Effector CD4-positive, alpha-beta T cell (primary cell): ENCODE results near the gene MTHFD1.
"Not testable (repeated sequence)": the region's sequence is repeated elsewhere in the genome, so short reads cannot be mapped to it uniquely, and the experiment has no call there.

Source experiments
- DNase-seq: peaks from one replicate; pipeline ENCODE4 v3.0.0-alpha.2; 2020
- total RNA-seq: gene quantifications from one replicate; lab custom pipeline; 2026; lab: John Stamatoyannopoulos, UW

MTHFD1 gene
- 29.1 reads per million, percentile 55 among the genes with 10 or more reads in this experiment for total RNA-seq

GRCh38 chr14:64387782-64388532 lies at the start of gene MTHFD1:
Gene MTHFD1, plus strand, starts transcription at chr14:64388353. Its CDS starts 75 bp downstream, at chr14:64388428.
- peak; percentile 95 for DNase-seq

DNA sequence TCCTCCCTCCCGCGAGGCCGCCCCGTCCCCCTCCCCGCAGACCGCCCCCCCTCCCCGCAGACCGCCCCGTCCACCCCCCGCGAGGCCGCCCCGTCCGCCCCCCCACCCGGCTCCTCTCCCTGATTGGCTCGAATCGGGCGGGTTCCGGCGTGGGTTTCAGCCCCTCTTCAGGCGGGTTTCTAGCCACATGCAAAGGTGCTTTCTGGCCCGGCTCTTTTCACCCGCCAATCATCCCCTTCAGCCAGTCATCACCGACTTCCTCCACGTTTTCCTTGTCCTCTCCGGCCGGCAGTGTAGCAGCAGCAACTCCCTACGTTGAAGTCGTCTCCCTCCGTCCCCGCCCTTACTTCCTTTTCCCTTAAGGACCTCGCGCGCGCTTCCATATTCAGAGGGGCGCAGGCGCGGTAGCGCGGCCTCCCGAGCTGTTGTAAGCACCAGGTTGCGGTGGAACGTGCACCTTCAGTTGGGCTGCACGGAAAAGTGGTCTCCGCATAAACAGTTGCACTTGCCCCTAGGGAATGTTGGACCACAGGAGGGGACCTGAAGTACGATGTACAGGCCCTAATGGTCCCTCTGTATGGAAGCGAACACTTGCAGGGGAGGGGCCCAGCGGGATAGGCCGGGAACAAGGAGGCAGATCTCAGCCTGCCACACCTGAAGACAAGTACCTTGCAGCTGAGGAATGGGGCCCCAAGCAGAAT lies 49.4 kb upstream of the MTHFD1 start:
- peak; percentile 77 for DNase-seq

DNA sequence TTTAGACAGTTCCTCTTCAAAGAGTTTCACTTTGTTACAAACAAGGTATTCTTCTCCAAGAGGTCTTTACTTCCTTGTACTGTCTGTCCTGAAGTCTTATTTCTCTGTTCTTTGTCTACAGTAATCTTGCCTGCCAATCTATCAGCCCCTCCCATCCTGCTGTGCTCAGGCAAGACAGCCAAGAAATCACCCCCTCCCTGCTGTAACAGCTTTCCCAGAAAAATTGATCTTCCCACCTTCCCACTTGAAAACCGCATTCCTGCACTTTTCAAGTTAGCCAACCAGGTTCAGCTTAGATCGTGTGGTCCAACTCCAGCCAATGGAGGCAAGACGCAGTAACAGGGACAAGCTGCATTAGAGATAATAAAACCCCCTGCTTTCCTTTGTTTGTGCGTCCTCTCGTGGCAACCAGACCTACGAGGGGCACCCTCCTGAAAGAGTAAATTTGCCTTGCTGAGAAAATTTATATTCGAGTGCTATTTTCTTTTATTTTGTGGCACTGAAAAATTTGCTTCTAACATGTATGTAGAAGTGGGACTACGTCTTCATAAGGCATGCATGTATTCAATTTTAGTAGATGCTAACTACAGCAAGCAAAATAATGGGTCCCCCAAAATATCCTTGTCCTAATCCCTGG lies 47.5 kb upstream of the MTHFD1 start:
- no peak for DNase-seq

DNA sequence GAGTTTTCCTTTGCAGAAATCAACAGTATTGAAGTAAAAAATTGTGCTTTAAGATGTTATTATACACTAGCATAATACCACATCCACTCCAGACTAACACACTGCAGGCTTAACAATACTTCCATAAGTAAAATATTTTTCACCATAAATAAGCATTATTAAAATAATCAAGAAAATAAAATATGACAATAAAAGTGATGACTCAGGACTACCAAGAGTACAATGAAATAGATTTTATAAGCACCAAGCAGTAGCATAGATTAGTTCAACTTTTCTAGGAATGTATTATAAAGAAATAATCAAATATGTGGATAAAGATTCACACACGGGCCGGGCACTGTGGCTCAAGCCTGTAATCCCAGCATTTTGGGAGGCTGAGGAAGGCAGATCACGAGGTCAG lies 40.4 kb upstream of the MTHFD1 start:
- no peak for DNase-seq

- DNase-seq, result no peak
Measured at GRCh38 chr14:64349741-64350490, 38.2 kb upstream of the MTHFD1 start.

GRCh38 chr14:64363265-64363846 lies 24.8 kb upstream of the MTHFD1 start:
- DNase-seq, result no peak

DNA sequence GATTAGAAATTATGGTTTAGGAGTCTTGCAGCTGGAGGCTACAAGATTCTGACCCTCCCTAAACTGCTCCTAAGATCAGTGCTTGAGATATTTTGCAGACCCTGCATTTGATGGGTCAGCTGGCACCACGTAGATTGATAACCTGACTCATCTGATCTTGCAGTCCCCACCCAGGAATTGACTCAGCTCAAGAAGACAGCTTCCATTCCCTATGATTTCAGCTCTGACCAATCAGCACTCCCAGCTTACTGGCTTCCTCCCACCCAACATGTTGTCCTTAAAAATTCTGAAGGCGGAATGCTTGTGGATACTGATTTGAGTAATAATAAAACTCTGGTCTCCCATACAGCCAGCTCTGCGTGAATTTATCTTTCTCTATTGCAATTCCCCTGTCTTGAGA lies 23.2 kb upstream of the MTHFD1 start:
- DNase-seq, result no peak

GRCh38 chr14:64365358-64365889 lies 22.7 kb upstream of the MTHFD1 start:
- not testable (repeated sequence) for DNase-seq

DNA sequence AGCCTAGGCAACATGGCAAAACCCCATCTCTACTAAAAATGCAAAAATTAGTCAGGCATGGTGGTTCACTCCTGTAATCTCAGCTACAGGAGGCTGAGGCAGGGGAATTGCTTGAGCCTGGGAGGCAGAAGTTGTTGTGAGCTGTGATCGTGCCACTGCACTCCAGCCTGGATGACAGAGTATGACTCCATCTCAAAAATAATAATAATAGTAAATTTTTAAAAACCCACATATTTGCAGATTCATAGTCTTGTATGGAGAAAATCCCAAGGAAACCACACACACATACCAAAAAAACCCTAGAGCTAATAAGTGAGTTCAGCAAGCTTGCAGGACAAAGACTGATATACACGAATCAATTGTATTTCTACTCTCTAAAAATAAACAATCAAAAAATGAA lies 19.0 kb upstream of the MTHFD1 start:
- no peak for DNase-seq

- DNase-seq, result no peak
Measured at GRCh38 chr14:64387232-64387781, 846 bp upstream of the MTHFD1 start.

DNA sequence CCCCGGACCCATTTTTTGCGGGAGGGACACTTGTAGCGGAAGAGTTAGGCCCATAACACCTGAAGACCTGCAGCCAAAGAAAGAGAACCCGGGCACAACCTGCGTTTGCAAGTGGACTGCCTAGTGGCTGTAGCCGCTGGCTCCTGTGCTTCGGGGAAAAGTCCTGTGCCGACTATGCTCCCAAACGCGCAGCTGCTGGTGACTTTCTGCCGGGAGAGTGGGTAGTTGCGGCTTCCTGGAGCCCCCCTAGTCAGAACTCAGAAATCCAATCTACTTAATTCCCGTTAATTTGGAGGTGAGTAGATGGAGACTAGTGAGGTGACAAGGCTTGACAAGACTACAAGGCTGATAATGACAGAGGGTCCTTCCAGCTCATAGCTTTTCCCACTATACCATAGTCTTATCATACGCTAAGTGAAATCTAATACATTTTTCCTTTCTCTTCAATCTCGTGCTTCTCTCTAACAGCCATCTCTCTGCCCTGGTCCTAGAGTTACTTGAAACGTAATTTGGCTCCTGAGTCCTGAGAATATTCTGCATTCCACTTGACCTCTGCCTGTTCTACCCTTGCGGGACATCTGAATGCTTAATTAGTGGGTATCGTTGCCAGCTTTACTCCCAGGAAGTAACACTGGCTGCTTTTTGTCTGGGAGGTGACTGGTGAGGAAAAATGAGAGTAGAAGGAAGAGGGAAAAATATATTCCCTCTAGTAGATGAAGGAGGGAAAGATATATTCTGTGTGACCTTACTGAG lies 556 bp downstream of the MTHFD1 start:
- DNase-seq, result peak; percentile 28

GRCh38 chr14:64391113-64391725 lies 3.1 kb downstream of the MTHFD1 start:
- no peak for DNase-seq

GRCh38 chr14:64391986-64392385 lies 3.8 kb downstream of the MTHFD1 start:
- DNase-seq, result no peak

DNA sequence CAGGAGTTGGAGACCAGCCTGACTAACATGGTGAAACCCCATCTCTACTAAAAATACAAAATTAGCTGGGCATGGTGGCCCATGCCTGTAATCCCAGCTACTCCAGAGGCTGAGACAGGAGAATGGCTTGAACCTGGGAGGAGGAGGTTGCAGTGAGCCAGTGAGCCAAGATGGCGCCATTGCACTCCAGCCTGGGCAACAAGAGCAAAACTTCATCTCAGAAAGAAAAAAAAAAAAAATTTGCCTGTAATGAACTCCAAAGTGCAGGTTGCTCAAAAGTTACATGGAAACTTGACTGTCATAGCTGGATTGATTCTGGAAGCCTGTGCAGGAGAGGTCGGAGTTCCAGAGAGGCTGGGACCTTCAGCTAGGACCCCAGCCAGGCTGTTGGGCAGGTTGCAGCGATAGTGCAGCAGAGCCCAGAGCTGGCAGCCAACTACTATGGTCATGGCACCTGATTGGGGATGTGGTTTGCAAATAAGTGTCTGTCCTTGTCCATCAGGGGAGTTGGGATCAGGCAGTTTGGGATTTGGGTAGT lies 5.1 kb downstream of the MTHFD1 start:
- not testable (repeated sequence) for DNase-seq

DNA sequence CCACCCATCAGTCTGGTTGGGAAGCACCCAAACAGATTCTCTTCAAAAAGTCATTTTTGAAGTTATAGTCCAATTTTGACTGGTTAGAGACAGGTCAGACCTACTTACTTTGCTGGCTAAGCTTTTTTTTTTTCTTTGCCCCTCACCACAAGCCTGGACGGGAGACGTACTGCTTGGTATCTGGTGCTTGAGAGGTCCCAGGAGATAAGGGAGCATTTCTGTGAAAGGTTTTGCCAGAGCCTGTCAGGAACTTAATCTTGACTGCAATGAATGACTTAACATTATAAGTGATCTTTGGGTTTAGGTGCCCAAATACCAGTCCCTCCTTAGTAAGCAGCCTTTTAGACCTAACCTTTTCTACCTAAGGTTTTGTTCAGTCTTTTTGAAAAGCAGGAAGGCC lies 6.3 kb downstream of the MTHFD1 start:
- DNase-seq, result no peak

DNA sequence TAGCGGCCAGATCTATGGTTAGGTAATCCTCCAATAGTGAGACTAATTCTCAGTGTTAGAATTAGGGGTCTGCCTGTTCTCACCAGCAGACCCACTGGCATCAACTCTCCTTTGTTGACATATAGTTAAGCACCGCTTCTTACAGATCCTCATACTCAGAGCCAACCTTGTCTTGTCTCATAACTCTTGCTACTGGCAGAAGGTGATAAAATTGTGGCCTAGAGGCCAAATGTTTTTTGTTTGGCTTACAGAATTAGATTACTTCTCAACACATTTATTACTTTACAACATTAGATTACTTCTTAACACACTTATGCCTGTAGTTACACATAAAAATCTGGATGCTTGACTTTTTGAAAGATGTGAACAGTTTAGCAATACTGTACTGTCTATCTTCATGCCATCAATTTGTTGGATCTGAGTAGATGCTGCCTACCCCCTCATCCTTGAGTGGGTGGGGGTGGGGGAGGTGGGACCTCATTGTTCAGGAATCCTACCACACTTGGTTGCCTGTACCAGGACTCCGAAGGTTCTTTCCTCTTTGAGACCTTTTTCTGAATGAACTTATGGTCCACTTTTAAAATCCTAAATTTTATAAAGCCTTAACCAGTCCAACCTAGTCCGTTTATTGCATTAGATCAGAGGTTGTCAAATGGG lies 7.0 kb downstream of the MTHFD1 start:
- DNase-seq, result no peak

DNA sequence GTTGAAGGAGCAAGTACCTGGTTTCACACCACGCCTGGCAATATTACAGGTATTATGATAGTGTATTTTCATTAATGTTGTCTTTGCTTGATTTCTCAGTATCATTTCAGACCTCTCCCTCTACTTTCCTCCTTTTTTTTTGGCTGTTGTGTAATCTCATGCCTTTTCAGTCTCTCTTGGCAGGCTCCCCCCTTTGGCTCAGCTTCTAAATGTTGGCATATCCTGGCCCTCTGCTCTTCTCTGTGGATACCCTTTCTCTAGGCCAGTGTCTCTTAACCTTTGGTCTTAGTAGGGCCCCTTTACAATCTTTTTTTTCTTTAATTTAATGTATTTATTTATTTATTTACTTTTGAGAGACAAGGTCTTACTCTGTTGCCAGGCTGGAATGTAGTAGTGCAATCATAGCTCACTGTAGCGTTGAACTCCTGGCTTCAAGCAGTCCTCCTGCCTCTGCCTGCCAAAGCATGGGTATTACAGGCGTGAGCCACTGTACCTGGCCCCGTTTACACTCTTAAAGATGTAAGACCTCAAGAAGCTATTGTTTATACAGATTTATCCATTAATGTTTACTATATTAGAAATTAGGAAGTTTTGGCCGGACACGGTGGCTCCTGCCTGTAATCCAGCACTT lies 12.8 kb downstream of the MTHFD1 start:
- DNase-seq, result no peak

GRCh38 chr14:64401949-64402348 lies 13.8 kb downstream of the MTHFD1 start:
- DNase-seq, result no peak

- DNase-seq, result no peak
Measured at GRCh38 chr14:64405295-64405694, 17.1 kb downstream of the MTHFD1 start.
